Measurements from ENCODE around the gene EDIL3.

EDIL3 gene

DNA sequence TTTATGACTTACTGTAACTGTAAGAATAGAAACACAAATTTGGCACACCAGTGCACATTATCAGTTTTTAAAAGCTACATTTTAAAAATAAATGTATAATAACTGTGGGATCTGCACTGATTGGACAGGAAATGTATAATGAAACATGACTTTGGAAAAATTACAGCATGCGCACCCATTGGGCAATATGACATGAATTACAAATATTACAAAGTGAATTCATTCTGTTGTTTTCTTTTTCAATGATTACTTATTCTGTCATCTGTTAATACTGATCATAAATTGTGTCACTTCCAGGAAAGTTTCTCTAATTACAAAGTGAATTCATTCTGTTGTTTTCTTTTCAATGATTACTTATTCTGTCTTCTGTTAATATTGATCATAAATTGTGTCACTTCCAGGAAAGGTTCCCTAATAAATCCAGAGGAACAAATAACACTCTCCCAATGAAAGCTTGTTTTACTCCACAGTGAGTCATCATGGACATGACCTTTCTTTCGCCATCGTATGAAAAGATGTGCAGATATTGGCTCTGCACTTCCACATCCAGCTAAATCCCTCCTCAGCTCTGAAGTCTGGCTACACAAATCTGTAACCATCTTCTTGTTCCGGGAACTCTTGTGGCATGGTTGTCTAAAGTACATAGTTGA, 367.0 kb downstream of the EDIL3 start:
- DNase-seq = no peak
- CTCF ChIA-PET = no interaction called here

DNA sequence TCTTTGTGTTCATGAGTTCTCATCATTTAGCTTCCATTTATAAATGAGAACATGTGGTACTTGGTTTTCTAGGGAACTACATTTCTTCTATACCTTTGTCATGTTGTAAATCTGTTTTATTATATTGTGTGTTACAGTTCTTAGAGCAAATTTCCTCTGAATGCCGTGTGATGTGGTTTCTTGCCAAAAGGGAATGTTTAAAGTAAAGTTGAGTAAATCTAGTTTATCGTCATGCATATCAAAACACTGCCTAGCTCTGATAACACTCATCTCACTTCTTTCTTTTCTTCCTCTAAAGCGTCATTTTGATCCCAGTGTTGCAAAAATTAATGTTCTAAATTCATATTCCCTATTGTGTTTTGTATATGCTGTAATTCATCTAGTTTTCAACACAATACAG, 368.6 kb downstream of the EDIL3 start:
- ChIA-PET CTCF (interaction anchor here (0.9 kb wide), 1 partner anchor 28 kb away, joined by 3 read pairs; no protein-coding TSS in a partner anchor), POLR2A (no interaction called here)
- Histone ChIP-seq H3K27me3 (replicated peaks in 2 of 5; ENCODE audit: control insufficient read depth in 4 of 5, insufficient read depth in 5 of 5, low read length in 4 of 5) (no peaks in the 10 kb centered on the region), H3K27ac (ENCODE audit: insufficient read depth in 1 of 2, low read depth in 1 of 2, low read length in 2 of 2, poor library complexity in 1 of 2, severe bottlenecking in 2 of 2) (no peak overlapping the region), H3K4me3 (ENCODE audit: control insufficient read depth in 1 of 7, extremely low read depth in 1 of 7, insufficient read depth in 4 of 7, low read depth in 2 of 7, low read length in 6 of 7) (no peak overlapping the region), H3K36me3 (ENCODE audit: control insufficient read depth in 4 of 4, insufficient read depth in 4 of 4, low read length in 3 of 4) (no peaks in the 10 kb centered on the region), H3K9me3 (ENCODE audit: control extremely low read depth in 1 of 5, control insufficient read depth in 4 of 5, insufficient read depth in 2 of 5, low read depth in 1 of 5, low read length in 4 of 5) (peaks cover 0 to 1% (median 0%) of the 10 kb centered on the region in 5 experiments), H3K4me1 (ENCODE audit: control extremely low read depth in 1 of 4, control insufficient read depth in 4 of 4, insufficient read depth in 4 of 4, low read length in 3 of 4) (no peaks in the 10 kb centered on the region)
- WGBS (ENCODE audit: insufficient coverage) = no CpG with 5 or more reads among the region's 3 CpGs
- no peak for DNase-seq

More for the DNA sequence above, 367.0 kb downstream of the EDIL3 start:
- 50% methylated on average over 2 of the region's 4 CpGs for WGBS (ENCODE audit: insufficient coverage)
- no peaks in the 10 kb centered on the region for H3K36me3 ChIP-seq (ENCODE audit: control insufficient read depth in 4 of 4, insufficient read depth in 4 of 4, low read length in 3 of 4)
- H3K4me1 ChIP-seq (ENCODE audit: control extremely low read depth in 1 of 4, control insufficient read depth in 4 of 4, insufficient read depth in 4 of 4, low read length in 3 of 4) = no peaks in the 10 kb centered on the region
- POLR2A ChIA-PET = no interaction called here
- H3K27ac ChIP-seq (ENCODE audit: insufficient read depth in 1 of 2, low read depth in 1 of 2, low read length in 2 of 2, poor library complexity in 1 of 2, severe bottlenecking in 2 of 2) = no peak overlapping the region
- no peaks in the 10 kb centered on the region for H3K9me3 ChIP-seq (ENCODE audit: control extremely low read depth in 1 of 5, control insufficient read depth in 4 of 5, insufficient read depth in 2 of 5, low read depth in 1 of 5, low read length in 4 of 5)
- no peaks in the 10 kb centered on the region for H3K27me3 ChIP-seq (replicated peaks in 2 of 5; ENCODE audit: control insufficient read depth in 4 of 5, insufficient read depth in 5 of 5, low read length in 4 of 5)
- no peak overlapping the region for H3K4me3 ChIP-seq (ENCODE audit: control insufficient read depth in 1 of 7, extremely low read depth in 1 of 7, insufficient read depth in 4 of 7, low read depth in 2 of 7, low read length in 6 of 7)

DNA sequence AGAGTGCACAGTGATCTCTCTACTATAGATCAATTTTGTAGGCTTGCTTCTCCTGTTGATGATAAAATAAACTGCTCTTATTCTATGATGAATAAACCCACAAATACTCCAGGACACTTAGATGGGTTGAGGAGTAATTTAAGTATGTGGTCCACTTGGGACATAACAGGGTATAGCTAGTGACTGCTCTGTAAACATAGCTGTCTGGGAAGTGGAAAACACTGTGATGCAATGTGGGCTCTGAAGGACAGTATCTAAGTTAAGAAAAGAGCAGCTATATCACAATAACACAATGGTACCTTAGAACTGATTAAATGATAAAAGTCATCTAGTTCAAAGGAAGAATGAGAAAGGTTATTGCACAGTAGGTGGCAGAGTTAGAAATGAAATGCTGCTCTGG, 369.7 kb downstream of the EDIL3 start:
- peaks cover 0 to 1% (median 0%) of the 10 kb centered on the region in 5 experiments for H3K9me3 ChIP-seq (ENCODE audit: control extremely low read depth in 1 of 5, control insufficient read depth in 4 of 5, insufficient read depth in 2 of 5, low read depth in 1 of 5, low read length in 4 of 5)
- ChIA-PET POLR2A (no interaction called here), CTCF (no interaction called here)
- no peak for DNase-seq
- H3K27me3 ChIP-seq (replicated peaks in 2 of 5; ENCODE audit: control insufficient read depth in 4 of 5, insufficient read depth in 5 of 5, low read length in 4 of 5) = no peaks in the 10 kb centered on the region
- no peaks in the 10 kb centered on the region for H3K4me1 ChIP-seq (ENCODE audit: control extremely low read depth in 1 of 4, control insufficient read depth in 4 of 4, insufficient read depth in 4 of 4, low read length in 3 of 4)
- H3K4me3 ChIP-seq (ENCODE audit: control insufficient read depth in 1 of 7, extremely low read depth in 1 of 7, insufficient read depth in 4 of 7, low read depth in 2 of 7, low read length in 6 of 7) = no peak overlapping the region
- H3K36me3 ChIP-seq (ENCODE audit: control insufficient read depth in 4 of 4, insufficient read depth in 4 of 4, low read length in 3 of 4) = no peaks in the 10 kb centered on the region
- no peak overlapping the region for H3K27ac ChIP-seq (ENCODE audit: insufficient read depth in 1 of 2, low read depth in 1 of 2, low read length in 2 of 2, poor library complexity in 1 of 2, severe bottlenecking in 2 of 2)

DNA sequence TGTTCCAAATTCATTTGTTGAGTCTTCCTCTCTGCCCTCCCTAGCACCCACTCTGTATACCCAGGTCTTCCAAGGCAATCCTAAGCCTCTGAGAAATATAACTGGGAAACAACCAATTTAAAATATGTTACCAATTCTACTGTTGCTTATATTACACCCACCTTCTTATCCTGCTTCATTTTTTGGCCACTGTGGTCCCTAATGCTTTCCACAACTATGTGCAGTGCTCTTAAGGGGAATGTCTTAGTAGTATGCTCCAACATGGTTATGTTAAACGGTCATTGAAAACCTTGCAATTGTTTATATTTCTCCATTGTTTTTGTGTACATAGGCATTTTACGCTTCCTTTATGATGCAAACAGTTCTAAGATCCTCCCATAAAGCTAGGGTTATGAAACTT, 390.9 kb downstream of the EDIL3 start:
- POLR2A ChIA-PET = no interaction called here
- Histone ChIP-seq H3K27me3 (replicated peaks in 2 of 5; ENCODE audit: control insufficient read depth in 4 of 5, insufficient read depth in 5 of 5, low read length in 4 of 5) (no peaks in the 10 kb centered on the region), H3K36me3 (ENCODE audit: control insufficient read depth in 4 of 4, insufficient read depth in 4 of 4, low read length in 3 of 4) (no peaks in the 10 kb centered on the region), H3K4me1 (ENCODE audit: control extremely low read depth in 1 of 4, control insufficient read depth in 4 of 4, insufficient read depth in 4 of 4, low read length in 3 of 4) (no peaks in the 10 kb centered on the region), H3K9me3 (ENCODE audit: control extremely low read depth in 1 of 5, control insufficient read depth in 4 of 5, insufficient read depth in 2 of 5, low read depth in 1 of 5, low read length in 4 of 5) (no peaks in the 10 kb centered on the region), H3K27ac (ENCODE audit: insufficient read depth in 1 of 2, low read depth in 1 of 2, low read length in 2 of 2, poor library complexity in 1 of 2, severe bottlenecking in 2 of 2) (no peak overlapping the region), H3K4me3 (ENCODE audit: control insufficient read depth in 1 of 7, extremely low read depth in 1 of 7, insufficient read depth in 4 of 7, low read depth in 2 of 7, low read length in 6 of 7) (no peak overlapping the region)
- no peak for DNase-seq
- CTCF ChIA-PET = no interaction called here
- no CpG with 5 or more reads among the region's 2 CpGs for WGBS (ENCODE audit: insufficient coverage)

- no peaks in the 10 kb centered on the region for H3K36me3 ChIP-seq (ENCODE audit: control insufficient read depth in 4 of 4, insufficient read depth in 4 of 4, low read length in 3 of 4)
- 100% methylated on average over 4 of the region's 9 CpGs for WGBS (ENCODE audit: insufficient coverage)
- ChIA-PET POLR2A (no interaction called here), CTCF (no interaction called here)
- H3K27me3 ChIP-seq (replicated peaks in 2 of 5; ENCODE audit: control insufficient read depth in 4 of 5, insufficient read depth in 5 of 5, low read length in 4 of 5) = no peaks in the 10 kb centered on the region
- H3K27ac ChIP-seq (ENCODE audit: insufficient read depth in 1 of 2, low read depth in 1 of 2, low read length in 2 of 2, poor library complexity in 1 of 2, severe bottlenecking in 2 of 2) = no peak overlapping the region
- DNase-seq = no peak
- H3K9me3 ChIP-seq (ENCODE audit: control extremely low read depth in 1 of 5, control insufficient read depth in 4 of 5, insufficient read depth in 2 of 5, low read depth in 1 of 5, low read length in 4 of 5) = no peaks in the 10 kb centered on the region
- no peaks in the 10 kb centered on the region for H3K4me1 ChIP-seq (ENCODE audit: control extremely low read depth in 1 of 4, control insufficient read depth in 4 of 4, insufficient read depth in 4 of 4, low read length in 3 of 4)
- H3K4me3 ChIP-seq (ENCODE audit: control insufficient read depth in 1 of 7, extremely low read depth in 1 of 7, insufficient read depth in 4 of 7, low read depth in 2 of 7, low read length in 6 of 7) = no peak overlapping the region
These were observed 393.0 kb downstream of the EDIL3 start for GRCh38 chr5:83991566-83992224.

GRCh38 chr5:83988293-83988685, 396.4 kb downstream of the EDIL3 start:
- POLR2A ChIA-PET = no interaction called here
- no peak overlapping the region for H3K27ac ChIP-seq (ENCODE audit: insufficient read depth in 1 of 2, low read depth in 1 of 2, low read length in 2 of 2, poor library complexity in 1 of 2, severe bottlenecking in 2 of 2)
- no peak overlapping the region for H3K4me3 ChIP-seq (ENCODE audit: control insufficient read depth in 1 of 7, extremely low read depth in 1 of 7, insufficient read depth in 4 of 7, low read depth in 2 of 7, low read length in 6 of 7)
- H3K27me3 ChIP-seq (replicated peaks in 2 of 5; ENCODE audit: control insufficient read depth in 4 of 5, insufficient read depth in 5 of 5, low read length in 4 of 5) = no peaks in the 10 kb centered on the region
- no peak for DNase-seq
- CTCF ChIA-PET = interaction anchor here (0.8 to 1.5 kb wide), 2 partner anchors 27 to 60 kb away, joined by 3 to 4 read pairs; no protein-coding TSS in a partner anchor
- no peaks in the 10 kb centered on the region for H3K36me3 ChIP-seq (ENCODE audit: control insufficient read depth in 4 of 4, insufficient read depth in 4 of 4, low read length in 3 of 4)
- H3K9me3 ChIP-seq (ENCODE audit: control extremely low read depth in 1 of 5, control insufficient read depth in 4 of 5, insufficient read depth in 2 of 5, low read depth in 1 of 5, low read length in 4 of 5) = no peaks in the 10 kb centered on the region
- H3K4me1 ChIP-seq (ENCODE audit: control extremely low read depth in 1 of 4, control insufficient read depth in 4 of 4, insufficient read depth in 4 of 4, low read length in 3 of 4) = no peaks in the 10 kb centered on the region

- Histone ChIP-seq H3K9me3 (ENCODE audit: control extremely low read depth in 1 of 5, control insufficient read depth in 4 of 5, insufficient read depth in 2 of 5, low read depth in 1 of 5, low read length in 4 of 5) (no peaks in the 10 kb centered on the region), H3K4me3 (ENCODE audit: control insufficient read depth in 1 of 7, extremely low read depth in 1 of 7, insufficient read depth in 4 of 7, low read depth in 2 of 7, low read length in 6 of 7) (no peak overlapping the region), H3K4me1 (ENCODE audit: control extremely low read depth in 1 of 4, control insufficient read depth in 4 of 4, insufficient read depth in 4 of 4, low read length in 3 of 4) (no peaks in the 10 kb centered on the region), H3K36me3 (ENCODE audit: control insufficient read depth in 4 of 4, insufficient read depth in 4 of 4, low read length in 3 of 4) (no peaks in the 10 kb centered on the region), H3K27me3 (replicated peaks in 2 of 5; ENCODE audit: control insufficient read depth in 4 of 5, insufficient read depth in 5 of 5, low read length in 4 of 5) (no peaks in the 10 kb centered on the region), H3K27ac (ENCODE audit: insufficient read depth in 1 of 2, low read depth in 1 of 2, low read length in 2 of 2, poor library complexity in 1 of 2, severe bottlenecking in 2 of 2) (no peak overlapping the region)
- 95% methylated on average over 3 of the region's 4 CpGs for WGBS (ENCODE audit: insufficient coverage)
- ChIA-PET CTCF (interaction anchor here (0.8 to 1.5 kb wide), 2 partner anchors 28 to 60 kb away, joined by 3 to 4 read pairs; no protein-coding TSS in a partner anchor), POLR2A (no interaction called here)
- DNase-seq = no peak
These were observed 397.0 kb downstream of the EDIL3 start for GRCh38 chr5:83987513-83988292.
